ENCODE measurements around the gene SLC25A12.
"Not testable (repeated sequence)": the region's sequence is repeated elsewhere in the genome, so short reads cannot be mapped to it uniquely, and the experiment has no call there.

SLC25A12 gene

DNA sequence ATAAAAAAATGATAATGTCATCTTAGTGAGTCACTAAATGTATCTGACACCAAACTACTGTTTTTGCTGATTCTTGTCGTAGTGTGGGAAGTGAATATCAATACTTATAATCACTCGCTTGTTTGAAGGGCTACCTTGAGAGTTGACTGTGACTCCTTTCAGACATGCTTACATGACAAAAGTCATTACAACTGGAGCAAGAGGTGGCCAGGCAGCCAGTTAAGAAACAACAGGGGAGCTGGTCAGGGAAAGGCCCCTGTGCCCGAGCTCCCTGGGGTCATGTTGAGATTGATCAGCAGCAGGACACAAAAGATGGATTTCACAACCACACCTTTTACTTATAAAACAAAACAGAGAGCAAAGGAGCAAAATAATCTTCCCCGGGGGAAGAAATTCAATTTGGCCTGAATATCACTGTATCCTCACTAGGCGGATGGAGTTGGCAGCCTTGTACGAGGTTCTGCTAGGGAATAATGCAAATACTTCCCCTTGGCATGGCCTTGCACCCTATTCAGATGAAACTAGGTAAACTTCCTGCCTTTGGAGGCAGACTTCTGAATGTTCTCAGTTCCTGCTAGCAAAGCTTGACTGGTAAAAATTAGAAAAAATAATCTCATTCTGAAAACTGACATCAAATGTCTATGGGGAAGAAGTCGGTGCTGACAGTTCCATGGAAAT is 105.6 kb downstream of the SLC25A12 start:
- DNase-seq: no peak

DNA sequence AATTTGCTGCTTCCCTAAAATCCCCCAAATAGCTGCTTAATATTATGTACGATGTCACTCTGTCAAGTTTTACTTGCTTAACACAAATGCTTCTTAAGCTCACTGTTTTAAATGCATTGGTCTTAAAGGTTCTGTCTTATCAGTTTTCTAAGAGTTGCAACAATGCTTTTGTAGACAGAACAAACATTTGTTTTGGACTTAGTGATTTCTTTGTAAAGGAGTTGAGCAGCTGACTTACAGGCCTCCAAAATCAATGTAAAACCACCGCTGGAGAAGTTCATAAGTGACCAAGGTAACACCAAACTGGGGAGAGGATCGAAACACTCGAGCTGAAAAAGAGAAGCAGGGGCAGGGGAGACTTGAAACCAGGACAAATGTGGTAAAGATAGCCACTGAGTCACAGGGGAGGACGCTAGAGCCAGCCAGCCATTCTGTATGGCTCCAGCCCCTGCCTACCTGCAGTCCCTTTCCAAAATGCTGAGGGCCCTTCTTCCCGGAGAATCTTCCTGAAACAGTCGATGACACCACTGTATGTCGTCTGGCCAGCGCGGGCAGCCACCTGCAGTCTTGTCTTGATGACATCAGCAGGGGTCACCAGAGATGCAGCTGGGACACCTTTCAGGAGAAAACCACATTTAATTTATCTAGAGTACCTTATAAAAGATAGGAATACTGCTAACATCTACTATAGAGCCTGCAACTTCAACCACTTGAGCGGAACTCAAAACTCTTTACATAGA is 106.5 kb downstream of the SLC25A12 start:
- DNase-seq: no peak

DNA sequence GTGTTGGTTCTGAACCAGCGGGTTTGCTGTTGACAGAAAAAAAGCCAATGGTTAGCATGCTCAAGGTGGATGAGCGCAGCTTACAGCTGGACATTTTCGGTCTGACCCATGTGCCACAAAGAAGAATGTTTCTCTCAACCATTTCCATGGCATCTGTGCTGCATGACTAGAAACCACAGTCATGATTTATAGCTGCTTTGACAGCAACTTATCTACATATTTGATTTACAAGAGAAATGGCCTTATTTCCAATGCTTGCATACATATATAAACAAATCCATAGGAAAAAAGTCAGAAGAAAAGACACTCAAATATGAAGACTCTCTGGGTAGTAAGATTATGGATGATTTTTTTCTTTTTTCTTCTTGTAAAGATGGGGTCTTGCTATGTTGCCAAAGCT is 108.6 kb downstream of the SLC25A12 start:
- no peak for DNase-seq

- no peak for DNase-seq
These were observed 115.5 kb downstream of the SLC25A12 start for GRCh38 chr2:171778515-171778914.

DNA sequence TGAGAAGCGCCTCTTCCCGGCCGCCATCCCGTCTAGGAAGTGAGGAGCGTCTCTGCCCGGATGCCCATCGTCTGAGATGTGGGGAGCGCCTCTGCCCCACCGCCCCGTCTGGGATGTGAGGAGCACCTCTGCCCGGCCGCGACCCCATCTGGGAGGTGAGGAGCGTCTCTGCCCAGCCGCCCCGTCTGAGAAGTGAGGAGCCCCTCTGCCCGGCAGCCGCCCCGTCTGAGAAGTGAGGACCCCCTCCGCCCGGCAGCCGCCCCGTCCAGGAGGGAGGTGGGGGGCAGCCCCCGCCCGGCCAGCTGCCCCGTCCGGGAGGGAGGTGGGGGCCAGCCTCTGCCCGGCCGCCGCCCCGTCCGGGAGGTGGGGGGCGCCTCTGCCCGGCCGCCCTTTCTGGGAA is 119.5 kb downstream of the SLC25A12 start:
- not testable (repeated sequence) for DNase-seq

DNA sequence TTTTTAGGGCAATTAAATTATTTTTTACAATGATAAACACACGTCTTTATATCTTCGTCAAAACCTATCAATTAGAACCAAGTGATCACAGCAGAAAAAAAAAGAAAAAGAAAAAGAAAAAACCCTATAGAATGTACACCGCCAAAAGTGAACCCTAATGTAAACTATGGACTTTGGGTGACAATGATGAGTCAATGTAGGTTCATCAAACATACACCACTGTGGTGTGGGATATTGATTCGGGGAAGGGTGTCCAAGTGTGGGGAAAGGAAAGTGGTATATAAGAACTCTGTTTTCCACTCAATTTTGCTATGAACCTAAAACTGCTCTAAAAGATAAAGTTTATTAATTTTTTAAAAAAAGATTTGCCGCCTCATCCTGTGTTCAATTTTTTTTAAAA is 121.7 kb downstream of the SLC25A12 start:
- no peak for DNase-seq

DNA sequence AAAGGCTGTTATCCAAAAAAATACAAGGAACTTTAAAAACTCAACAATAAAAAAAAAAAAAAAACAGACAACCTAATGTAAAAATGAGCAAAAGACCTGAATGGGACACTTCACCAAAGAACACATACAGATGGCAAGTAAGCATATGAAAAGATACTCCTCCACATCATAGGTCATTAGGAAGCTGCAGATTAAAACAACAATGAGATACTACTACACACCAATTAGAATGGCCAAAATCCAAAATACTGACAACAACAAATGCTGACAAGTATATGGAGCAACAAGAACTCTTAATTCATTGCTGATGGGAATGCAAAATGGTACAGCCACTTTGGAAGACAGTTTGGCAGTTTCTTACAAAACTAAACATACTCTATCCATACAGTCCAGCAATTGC is 122.6 kb downstream of the SLC25A12 start:
- DNase-seq: no peak

- DNase-seq: no peak
These were observed 130.4 kb downstream of the SLC25A12 start for GRCh38 chr2:171763602-171764001.

DNA sequence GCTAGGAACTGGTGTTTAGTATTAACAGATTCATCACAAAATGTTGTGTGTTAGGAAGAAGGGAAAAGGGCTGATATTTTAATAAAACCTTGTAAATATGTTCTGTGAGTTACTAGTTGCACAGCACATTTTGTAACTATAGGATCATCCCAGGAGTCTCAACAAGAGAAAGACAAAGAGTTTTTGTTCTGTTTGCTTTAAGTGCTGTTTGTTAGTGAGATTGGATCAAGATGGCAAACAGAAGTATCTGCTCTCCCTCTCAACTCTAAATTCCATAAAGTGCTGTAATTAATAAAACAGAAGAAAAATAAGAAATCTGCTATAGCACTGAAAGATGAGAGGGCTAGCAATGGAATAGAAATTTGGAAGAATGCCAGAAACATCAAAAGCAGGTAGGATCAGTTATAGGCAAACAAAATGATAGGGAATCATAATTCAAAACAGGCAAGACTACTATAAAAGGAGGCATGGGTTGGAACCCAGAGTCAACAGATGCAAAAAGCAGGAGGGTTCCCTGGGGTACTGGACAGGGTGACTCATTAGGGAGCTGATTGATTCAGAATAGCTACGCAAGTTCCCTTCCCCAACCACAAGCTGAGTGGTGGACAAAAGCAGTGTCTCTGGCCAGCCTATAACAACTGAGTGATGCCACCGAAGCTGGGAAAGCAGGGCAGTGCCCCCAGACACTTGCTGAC is 131.0 kb downstream of the SLC25A12 start:
- DNase-seq: peak; percentile 8

DNA sequence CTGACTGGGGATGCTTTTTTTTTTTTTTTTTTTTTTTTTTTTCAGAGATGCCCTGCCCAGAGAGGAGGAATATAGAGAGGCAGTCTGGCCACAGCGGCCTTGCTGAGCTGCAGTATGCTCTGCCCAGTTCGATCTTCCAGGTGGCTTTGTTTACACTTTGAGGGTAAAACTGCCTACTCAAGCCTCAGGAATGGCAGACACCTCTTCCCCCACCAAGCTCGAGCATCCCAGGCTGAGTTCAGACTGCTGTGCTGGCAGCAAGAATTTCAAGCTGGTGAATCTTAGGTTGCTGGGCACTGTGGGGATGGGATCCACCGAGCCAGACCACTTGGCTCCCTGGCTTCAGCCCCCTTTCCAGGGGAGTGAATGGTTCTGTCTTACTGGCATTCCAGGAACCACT is 132.9 kb downstream of the SLC25A12 start:
- DNase-seq: not testable (repeated sequence)

DNA sequence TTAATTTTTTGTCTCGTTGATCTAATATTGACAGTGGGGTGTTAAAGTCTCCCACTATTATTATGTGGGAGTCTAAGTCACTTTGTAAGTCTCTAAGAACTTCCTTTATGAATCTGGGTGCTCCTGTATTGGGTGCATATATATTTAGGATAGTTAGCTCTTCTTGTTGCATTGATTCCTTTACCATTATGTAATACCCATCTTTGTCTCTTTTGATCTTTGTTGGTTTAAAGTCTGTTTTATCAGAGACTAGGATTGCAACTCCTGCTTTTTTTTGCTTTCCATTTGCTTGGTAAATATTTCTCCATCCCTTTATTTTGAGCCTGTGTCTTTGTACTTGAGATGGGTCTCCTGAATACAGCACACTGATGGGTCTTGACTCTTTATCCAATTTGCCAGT is 135.3 kb downstream of the SLC25A12 start:
- DNase-seq: not testable (repeated sequence)

DNA sequence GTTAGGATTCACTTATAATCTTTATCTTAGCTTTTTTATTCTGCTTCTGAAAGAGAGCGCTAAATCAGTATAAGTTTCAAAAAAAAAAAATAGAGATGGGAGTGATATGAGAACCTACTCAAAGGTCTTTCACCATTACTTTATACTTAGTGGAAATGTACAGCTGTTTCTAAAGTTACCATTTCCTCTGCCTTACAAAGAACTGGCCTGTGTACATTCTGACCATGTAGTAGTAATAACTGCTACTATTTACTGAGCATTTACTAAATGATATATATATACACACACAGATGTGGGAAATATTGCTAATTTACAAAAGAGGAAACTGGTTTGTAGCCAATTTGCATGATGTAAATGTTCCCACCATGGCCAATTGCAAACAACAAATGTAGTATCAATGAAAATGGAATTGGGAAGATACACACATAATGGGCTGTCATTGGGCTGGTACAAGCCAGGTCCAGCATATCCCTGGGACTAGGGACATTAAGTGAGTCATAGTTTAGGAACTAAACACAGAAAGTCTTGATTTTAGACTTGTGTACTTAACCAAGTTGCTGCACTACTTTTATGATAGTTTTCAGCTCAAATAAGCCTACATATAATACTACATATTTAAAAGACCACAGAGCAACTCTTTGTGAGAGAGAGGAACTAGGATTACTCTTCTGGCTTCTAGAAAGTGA is 139.6 kb downstream of the SLC25A12 start:
- no peak for DNase-seq

GRCh38 chr2:171747371-171747770 is 146.7 kb downstream of the SLC25A12 start:
- DNase-seq: peak; percentile 61

DNA sequence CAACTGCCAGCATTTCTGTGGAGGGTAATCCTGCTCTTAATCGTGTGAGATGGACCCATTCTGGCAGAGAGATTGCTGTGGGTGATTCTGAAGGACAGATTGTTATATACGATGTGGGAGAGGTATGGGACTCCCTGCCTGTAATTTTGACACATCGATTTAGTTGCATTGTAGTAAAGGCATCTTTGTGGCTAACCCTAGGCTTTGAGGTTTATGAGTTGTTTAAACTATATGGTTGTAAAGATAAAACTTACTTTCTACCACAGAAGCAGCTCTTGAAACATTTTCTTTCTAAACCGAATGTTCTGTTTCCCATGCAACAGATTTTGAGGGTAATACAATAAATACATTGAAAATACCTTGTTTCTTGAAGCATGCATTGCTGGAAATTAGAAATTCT is 148.2 kb downstream of the SLC25A12 start:
- no peak for DNase-seq

- DNase-seq: no peak
These were observed 148.9 kb downstream of the SLC25A12 start for GRCh38 chr2:171745141-171745540.

DNA sequence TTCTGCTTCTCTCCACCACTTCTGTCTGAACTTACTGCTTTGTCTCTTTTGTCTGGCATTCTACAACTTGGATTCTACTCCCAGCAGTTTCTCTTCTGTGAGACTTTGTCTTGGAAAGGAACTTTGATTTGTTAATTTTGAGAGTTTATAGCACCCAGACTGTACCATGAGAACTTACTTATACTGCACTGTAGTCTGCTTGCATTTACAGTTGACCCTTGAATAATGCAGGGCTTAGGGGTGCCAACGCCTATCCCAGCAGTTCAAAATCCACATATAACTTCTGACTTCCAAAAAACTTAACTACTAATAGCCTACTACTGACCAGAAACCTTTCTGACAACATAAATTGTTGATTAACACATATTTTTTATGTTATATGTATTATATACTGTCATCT is 151.3 kb downstream of the SLC25A12 start:
- DNase-seq: no peak

- no peak for DNase-seq
These were observed 152.9 kb downstream of the SLC25A12 start for GRCh38 chr2:171741189-171741588.

DNA sequence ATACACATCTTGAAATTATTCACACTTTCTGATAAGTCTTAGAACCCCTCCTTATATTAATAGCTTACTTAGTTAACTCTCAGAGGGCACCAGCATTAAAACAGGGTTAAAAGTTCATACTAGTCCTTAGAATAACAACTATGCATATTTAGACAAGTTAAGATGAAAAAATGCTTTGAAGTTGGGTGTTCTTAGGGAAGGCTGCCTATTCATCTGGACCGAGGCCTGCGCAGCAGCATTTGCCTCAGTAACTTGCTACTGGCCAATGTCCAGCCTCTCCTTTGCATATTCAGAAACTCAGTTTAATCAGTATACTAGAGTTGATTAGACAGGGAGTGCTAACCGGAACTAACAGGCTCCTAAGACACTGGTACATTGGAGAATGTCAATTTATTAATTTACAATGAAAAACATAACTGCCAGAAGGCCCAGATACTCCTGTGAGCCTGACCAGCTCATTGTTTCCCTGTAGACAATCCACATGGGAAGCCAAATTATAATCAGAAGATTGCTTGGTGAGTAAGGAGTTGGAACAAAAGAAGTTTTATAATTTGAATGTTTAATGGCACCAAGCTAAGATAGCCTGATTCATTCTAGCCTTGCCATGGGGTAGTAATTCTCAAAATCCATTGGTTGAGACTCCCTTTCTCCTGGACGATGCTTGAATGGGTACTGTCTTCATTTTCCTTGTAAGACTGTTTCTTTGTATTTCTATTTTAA is 157.9 kb downstream of the SLC25A12 start:
- DNase-seq: no peak
